NCI-H2107 treated with DMSO at 0.1 percent for 48 hours (cell line): ENCODE results near the gene TBC1D2B.

Experiments used
- DNase-seq: peaks from one replicate; lab custom pipeline; 2025; ENCODE audit not compliant: unreplicated experiment; lab: John Stamatoyannopoulos, UW

The TBC1D2B gene

DNA sequence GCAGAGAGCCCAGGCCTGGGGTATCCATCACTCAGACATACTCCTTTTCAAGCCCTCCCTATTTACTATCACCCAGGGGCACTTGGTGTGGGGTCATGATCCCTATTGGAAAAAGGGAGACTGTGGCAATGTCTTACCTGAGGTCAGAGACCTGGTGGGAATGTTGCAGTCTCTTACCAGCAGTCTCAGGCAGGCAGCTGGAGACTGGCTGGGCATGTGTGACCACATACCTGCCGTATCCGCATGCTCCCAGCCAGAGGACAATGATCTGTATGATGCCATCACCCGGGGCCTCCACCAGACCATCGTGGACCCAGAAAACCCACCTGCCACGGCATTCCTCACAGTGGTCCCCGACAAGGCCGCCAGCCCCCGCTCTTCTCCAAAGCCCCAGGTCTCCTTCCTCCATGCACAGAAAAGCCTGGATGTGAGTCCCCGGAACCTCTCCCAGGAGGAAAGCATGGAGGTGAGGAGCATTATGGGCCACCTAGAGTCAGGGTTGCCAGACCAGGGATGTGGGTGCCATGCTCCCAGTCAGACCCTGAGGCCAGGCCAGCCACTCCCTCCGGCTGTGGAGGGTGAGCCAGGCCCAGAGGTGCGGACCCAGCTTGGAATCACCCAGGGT lies 20.7 kb upstream of the TBC1D2B start:
- no peak for DNase-seq

DNA sequence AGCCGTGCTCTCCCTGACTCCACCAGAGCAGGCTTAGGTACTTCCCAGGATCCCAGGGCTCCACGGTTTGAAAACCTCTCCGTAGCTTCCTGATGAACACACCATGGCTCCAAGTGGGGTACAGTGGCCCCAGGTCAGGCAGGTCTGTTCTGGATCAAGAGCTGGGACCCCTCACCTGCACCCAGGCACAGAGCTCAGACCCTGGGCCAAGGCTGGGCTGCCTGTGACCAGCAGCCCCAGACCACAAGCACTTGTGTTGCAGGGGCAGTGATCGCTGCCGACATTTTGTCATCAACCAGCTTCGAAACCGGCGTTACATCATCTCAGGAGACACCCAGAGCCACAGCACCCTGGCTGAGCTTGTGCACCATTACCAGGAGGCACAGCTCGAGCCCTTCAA lies 20.2 kb upstream of the TBC1D2B start:
- DNase-seq, result no peak

DNA sequence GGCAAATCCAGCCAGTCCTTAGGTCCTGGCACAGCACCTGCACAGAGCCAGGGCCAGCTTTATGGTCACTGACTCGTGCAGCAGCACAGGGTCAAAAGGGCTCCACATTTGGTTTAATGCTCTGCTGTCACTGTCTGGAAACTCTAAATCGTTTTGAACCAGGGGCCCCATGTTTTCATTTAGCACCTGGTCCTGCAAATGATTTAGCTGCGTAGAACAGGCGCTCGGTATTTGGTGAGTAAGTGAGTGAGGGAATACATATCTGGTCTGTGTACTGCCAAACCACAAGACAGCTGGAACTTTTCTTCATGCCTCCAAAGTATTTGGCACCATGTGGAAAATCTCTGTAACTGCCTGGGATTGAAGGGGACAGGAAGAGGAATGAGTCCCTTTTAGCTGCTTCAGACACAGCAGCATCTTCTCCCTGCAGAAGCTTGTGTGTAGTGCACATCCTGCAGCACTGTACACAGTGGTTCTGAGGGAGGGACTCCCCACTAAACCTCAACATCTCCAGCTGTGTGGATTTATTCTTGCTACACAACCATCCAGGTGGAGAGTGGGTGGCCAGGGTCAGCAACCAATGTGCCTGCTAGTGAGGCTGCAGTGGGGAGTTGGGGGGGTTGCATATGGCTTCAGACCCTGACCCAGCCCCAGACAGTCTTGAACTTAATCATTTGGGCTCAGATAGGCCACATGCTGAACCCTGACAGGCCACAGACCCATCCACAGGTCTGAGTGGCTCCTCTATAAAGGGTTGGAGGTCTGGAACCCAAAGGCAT lies 15.9 kb upstream of the TBC1D2B start:
- DNase-seq, result no peak

DNA sequence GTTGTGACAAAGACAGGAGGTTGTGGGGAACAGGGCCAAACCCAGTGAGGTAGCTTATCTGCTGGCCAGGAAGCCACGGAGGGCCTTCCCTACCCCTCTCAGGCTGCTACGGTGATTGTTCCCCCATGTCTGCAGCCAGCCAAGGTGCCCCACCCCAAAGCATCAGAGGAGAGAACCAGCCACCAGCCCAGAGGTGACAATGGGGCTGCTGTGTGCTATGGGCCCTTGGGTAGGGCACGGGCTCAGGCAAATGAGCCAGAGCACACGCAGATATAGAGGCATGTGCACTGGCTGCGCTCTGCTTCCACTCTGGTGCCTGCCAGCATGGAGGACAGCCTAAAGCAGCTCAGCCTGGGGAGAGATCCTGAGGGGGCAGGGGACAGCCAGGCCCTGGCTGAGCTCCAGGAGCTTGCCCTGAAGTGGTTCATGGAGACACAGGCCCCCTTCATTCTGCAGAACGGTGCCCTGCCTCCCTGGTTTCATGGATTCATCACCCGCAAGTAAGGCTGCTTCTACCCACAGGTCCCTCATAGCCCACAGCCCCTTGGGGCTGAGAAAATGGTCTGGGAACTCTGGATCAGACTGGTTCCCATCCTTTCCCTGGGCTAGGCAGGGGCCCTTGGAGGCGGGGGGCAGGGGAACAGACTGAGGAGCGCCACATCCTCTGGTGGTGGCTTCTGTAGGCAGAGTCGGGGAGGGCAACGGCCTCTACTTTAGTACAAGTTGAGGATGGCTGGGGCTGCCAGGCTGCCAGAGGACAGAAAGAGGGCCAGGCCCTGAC lies 14.9 kb upstream of the TBC1D2B start, which contains the start of gene SH2D7:
SH2D7 (plus strand) TSS at position 301 of the 781 bp plus-strand sequence; CDS start at position 325, 24 bp downstream.
- no peak for DNase-seq

DNA sequence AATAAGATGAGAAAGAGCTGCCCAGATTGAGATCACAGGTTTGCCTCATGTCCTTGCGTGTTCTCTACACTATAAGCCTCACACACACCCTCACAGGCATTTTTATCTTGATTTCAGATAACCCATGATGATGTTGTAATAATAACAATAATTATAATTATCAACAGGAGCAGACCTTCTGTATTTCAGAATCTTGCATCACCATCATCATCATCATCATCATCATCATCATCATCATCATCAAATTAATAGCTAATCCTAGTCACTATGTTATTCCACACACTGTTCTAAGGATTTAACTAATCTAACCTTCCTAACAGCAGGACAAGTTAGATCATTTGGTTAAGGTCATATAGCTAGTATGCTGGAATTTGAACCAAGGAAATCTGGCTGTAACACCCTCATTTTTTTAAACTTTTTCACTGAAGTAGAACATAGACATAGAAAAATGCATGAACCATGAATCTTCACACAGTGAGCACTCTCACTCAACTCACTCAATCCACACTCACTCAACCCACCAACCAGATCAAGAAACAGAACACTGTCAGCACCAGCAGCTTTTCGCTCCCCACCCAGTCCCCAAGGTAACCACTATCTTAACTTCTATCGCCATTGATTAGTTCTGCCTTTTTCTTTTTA lies 13.0 kb upstream of the TBC1D2B start:
- no peak for DNase-seq

DNA sequence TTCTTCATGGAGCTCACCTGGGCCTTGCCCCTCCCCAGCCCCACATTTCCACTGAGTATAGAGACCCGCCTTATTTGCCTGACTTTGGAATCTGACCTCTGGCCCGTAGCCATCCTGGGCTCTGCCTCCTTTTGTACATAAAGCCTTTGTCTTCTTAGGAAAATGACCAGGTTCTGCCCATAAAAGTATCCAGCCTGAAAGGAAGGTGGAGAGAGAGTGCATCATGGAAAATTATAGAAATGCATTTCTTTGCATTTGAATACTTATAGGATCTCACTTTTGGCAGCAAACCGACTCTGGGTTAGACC lies 11.2 kb upstream of the TBC1D2B start:
- DNase-seq, result no peak

DNA sequence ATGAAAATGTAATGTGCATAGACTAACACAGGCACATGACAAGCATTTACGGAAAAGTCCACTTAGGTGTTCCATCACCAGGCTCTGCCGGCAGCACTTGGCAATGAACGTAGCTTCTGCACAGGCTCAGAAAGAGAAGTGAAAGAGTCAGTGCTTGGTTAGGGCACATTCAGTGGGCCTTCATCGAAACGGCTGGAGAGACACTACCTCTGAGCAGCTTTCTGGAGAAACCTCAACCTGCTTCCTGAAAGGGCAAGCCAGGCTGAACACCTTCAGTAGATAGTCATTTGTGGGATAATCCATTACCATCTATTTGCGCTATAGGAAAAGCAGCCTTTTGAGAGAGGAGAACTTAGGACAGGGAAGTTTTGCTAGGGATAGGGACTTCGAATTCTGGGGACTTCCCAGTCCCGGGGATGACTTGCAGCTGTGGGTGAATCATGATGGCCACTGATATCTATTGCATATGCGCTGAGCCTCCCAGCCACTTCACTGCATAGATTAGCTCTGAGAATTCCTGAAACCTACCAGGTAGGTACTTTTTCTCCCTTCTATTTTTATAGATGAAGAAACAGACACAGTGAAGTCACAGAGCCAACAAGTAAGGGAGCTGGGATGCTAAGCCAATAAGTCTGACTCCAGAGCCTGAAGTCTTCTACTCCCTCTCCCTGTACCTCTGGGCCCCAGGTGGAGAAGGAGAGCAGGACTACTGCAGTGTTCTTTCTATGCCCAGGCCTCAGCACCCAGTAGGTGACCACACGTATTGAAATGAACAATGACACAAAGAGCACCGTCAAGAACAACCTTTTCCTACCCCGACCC lies 10.7 kb upstream of the TBC1D2B start:
- no peak for DNase-seq

DNA sequence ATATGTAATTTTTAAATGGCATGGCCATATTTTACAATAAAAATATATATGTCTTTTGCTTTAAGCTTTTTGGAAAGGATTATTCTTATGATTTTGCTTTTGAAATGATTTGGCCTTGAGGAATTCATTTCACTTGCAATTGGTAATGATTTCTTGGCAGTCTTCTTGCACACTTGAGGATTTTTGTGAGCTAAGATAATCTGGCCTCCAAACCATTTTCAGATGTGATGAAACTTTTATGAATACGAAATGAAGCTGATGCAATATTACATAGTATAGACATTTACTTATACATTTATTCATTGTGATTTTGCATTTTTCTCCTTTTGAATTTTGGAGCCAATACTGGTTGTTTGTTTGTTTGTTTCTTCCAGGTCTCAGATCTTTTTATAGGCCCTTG lies 8.4 kb upstream of the TBC1D2B start:
- no peak for DNase-seq

DNA sequence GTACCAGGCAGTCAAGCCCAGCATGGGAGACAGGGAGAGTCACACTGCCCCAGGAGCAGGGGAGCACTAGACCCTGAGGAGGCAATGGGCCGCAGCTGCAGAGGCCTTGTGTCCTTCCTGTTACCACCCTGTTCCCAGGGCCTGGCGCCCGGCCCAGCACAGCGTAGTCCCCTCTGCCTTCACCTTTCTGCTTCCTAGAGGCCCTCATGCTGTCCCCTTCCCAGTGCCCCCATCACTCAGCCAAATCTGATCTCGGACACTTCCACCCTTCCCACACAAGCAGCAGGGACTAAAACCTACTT lies 6.9 kb upstream of the TBC1D2B start:
- DNase-seq, result no peak

DNA sequence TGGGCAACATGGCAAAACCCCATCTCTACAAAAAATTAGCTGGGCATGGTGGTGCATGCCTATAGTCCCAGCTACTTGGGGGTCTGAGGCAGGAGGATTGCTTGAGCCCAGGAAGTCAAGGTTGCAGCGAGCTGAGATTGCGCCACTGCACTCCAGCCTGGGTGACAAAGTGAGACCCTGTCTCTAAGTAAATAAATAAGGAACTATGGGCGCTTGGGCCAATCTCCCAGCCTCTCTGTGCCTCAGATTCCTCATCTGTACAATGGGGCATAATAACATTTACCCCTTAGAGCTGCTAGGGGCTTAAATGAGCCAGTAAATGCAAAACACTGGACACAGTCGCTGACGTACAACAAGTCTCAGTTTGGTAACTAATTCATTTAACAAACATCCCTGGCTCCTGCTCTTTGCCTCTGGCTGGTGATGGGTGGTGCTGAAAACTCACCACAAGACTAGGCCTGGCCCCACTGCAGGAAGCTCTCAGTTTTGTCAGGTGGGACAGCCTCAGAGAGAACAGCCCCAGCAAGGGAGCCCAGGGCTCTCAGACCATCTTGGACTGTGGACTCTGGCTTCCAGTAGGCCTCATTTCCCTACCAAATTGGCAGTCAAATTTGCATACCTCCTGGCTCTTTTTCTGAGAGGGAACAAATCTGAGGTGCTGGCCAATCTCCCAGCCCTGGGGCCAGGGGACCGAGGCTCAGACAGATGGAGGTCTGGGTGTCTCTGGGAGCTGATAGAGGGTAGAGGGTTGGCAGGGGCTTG lies 6.4 kb upstream of the TBC1D2B start:
- DNase-seq, result no peak

DNA sequence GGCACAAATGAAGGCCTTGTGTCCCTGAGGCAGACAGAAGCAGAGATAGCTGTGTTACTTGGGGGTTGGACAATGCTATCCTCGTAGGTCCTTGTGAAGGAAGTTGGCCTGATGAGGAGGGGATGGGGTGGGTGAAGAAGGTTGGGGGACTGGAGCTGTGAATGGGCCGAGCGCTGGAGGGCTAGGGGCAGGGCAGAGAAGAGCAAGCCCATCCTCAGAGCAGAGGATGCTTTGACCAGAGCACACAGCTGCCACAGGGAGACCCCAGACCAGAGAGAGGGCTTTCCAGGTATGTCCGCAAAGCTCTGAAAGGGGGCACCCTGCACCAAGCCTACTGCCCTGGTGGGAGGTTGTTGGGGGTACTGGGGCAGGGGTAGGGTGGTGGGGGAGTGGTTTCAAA lies 5.7 kb upstream of the TBC1D2B start:
- no peak for DNase-seq

DNA sequence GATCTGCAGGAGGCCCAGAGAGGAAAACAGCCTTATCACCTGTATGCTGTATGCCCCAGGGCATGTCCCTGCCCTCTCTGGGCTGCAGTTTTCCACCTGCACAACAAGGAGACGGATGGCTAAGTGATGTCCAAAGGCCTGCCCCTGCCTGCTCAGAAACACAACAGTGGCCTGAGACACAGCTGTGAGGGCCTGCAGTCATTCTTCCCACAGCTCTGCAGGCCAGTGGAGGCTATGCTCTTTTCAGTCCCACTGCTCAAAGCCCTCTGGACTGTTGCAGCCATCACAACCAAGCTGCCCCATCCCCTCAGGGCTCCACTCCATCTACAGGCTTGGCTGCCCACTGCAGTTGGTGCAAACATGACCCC lies 5.2 kb upstream of the TBC1D2B start:
- DNase-seq, result no peak

DNA sequence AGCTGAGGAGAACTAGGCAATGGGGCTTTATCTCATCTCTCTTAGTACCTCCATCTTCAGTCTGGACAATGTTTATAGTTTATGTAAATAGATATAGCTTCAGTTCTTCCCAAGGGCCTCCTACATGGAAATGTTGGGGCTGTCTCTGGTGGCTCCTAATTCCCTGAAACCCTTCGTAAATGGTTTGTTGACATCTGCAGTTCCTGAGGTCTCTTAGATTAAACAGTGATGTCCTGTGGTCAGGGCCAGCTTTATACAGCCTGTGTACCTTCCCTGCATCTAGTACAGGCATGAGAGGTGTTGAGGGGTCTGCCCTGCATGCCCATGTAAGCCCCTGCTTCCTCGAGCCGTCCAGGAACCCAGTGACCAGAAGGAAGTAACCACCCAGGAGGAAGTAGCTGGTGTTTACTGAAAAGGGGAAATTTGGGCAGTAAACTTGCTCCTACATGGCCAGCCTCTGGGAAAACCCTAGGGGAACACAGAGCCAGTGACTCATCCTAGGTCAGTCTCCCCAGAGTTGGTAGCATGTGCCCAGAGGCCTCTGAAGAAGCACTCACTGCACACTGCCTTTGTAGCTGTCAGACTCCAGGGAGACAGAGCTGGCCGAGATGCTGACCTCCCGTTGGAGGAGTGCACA lies 4.7 kb upstream of the TBC1D2B start:
- no peak for DNase-seq

DNA sequence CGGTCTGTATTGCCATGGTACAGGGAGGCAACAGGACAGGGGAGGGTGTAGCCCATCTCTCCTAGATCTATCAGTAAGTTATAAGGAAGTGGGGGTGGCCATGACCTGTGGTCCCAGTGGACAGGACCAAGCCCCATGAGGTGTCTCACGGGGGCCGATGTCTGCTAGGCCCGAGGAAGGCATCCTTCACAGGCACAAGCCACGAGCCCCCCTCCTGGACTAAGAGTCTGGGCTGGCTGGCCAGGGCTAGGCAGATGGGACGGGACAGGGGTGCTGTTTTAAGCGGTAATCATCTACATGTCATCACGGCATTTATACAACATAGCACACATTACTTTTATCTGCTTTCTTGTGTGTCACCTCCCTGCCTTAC lies 2.6 kb upstream of the TBC1D2B start:
- no peak for DNase-seq

DNA sequence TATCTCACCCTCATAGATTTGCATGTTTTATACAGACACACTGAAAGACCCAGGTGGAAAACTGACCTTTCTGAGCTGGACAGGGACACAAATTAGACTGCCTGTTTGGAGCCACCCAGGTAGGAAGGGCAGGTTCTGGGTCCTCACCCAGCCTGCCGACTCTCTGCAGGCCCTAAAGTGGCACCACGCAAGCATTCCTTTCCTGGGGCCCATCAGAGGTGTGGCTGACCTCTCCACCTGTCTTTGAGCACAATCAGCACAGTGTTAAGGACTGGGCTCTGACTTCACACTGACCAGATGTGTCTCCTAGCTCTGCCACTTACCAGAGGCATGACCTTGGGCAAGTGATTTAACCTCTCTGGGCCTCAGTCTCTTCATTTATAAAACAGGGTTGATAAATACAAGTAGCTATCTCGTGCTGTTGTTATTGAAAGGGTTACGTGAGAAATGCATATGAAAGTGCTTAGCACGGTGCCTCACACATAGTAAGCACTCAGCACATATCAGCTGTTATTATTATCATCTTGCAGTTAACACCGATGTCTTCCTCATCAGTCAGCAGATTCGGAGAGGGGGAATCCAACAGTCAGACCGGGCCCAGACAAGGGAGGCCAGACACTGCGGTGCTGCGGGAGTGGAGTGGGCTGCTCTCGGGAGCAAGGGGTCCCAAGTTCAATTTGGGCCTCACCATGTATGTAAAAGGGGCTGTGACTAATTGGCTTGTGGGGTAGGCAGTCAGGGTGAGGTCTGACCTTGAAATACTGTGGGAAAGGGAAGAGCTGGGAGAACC lies 2.0 kb upstream of the TBC1D2B start:
- DNase-seq, result no peak

DNA sequence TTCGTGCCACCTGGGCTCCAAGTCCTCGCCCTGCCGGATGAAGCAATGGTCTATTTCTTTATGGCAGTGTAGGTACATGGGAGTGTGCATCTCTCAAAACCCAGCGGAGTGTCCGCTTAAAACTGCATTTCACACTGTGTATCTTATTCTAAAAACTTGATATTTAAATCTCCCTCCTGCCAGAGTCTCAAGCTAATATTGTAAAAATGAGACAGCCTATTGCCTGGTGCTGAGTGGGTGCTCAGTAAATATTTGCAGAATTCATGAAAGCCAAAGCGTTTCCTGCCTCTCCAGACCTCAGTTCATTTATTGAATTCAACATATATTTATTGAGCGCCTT lies 330 bp upstream of the TBC1D2B start:
- DNase-seq, result no peak

DNA sequence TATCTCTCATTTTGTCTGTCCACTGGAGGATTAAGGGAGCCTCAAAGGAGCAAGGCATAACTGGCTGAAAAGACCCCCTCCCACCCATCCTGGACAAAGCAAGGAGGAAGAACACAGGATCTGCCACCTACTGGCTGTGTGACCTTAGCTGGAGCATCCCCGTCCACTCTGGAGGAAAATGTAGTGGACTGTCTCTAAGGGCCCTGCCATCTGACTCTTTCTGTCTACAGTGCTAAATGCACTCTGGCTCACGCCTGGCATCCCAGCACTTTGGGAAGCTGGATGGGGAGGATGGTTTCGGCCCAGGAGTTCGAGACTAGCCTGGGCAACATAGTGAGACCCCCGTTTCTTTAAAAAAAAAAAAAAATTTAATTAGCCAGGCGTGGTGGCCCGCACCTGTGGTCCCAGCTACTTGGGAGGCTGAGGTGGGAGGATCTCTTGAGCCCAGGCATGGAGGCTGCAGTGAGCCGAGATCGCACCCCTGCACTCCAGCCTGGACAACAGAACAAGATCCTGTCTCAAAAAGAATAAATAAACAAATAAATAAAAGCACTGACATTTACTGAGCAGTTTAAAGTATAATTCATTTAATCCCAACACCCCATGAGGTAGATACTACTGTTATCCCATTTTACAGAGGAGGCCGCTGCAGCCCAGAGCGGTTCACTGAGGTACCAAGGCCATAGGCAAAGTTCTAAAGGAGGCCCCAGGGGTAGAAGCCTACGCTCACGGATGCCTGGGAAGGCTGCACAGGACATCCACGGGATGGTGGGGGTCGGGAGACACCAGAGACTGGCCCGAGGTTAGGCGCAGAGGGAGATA lies 1.1 kb downstream of the TBC1D2B start:
- no peak for DNase-seq

DNA sequence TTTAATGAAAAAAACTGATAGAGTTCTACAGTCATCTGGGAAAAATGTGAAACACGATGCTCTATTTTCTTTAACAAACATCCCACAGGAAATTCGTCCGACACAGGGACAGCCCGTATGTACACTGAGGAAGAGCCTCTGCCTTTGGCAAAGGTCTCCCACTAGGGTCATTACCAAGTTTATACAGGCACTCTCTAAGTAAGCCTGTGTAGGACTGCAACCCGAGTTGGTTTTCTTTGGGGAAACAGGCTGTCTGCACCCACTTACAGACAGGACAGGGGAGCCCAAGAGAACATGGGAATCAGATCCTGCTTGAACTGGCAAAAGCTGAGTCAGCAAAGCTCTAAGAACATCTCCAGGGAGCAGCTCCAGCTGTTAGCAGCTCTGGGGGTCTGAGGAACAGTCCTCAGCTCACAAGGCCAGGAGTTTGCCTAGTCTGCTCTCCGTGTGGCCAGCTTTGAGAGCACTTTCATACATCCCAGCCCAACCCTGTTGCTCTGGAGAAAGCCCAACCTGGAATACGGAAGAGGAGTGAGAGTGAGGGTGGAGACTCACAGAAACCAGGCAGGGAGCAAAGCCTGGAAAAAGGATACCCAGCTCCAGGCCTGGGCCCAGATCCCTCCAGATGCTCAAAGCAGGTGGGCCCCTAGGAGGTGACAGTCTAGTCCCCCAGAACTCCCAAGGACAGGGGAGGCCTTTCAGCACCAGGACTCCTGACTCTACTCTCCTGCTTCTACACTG lies 1.9 kb downstream of the TBC1D2B start:
- DNase-seq, result peak; percentile 27
